ENCODE measurements around the gene LRRC40. TPM values are rescaled to one million over a fixed set of nuclear protein-coding genes. Genes with fewer than 3 reads are reported as not detected.

The LRRC40 gene
- total and polyA plus RNA-seq, 9 of the 15 experiments (the other 6 are each of a cell fraction or from before 2014, with no cell fraction given), result 16.1 to 36.2 (median 30.9) TPM

- 4% methylated on average over 2 of the region's 2 CpGs for WGBS (ENCODE audit: insufficient coverage, low coverage, missing lambda C conversion rate)
- no peak for TF ChIP-seq CREB3L1 (IDR thresholded peaks at IDR 0.05; ENCODE audit: borderline replicate concordance, low read depth)
- 0 out of 2 replicates have a peak, but pooled peaks have one; percentile 18 for TF ChIP-seq SOX6 (IDR thresholded peaks at IDR 0.05)
- TF ChIP-seq GTF2A2 (tag; IDR thresholded peaks at IDR 0.05), result no peak
- TF ChIP-seq GATA2 (CRISPR knock-in tag; IDR thresholded peaks at IDR 0.05), result peak; percentile 64
- 0 out of 2 replicates have a peak, but pooled peaks have one; percentile 34 for TF ChIP-seq MEF2D (tag; conservative IDR thresholded peaks at IDR 0.05; ENCODE audit: low read depth)
- no peak for TF ChIP-seq BACH1 (tag; IDR thresholded peaks at IDR 0.05)
- TF ChIP-seq TSHZ1 (CRISPR knock-in tag; IDR thresholded peaks at IDR 0.05), result peak; percentile 86
- no peak for TF ChIP-seq SMAD3 (CRISPR knock-in tag; conservative IDR thresholded peaks at IDR 0.05)
- no peak for TF ChIP-seq MAX (CRISPR knock-in tag; IDR thresholded peaks at IDR 0.05)
- TF ChIP-seq TRIM24 (IDR thresholded peaks at IDR 0.05), result no peak
- TF ChIP-seq KDM4B (IDR thresholded peaks at IDR 0.05; ENCODE audit: borderline replicate concordance in 2 of 2, low read depth in 1 of 2), result no peak
- TF ChIP-seq TAL1 (IDR thresholded peaks at IDR 0.05), result no peak
- TF ChIP-seq CCAR2 (IDR thresholded peaks at IDR 0.05; ENCODE audit: low read depth, low read length), result no peak
- TF ChIP-seq ARID1B (IDR thresholded peaks at IDR 0.05), result peak; percentile 41; the same call in 1 of the 2 replicates
- TF ChIP-seq UBTF (IDR thresholded peaks at IDR 0.05; ENCODE audit: borderline replicate concordance in 1 of 2, low read depth in 2 of 2, low read length in 2 of 2), result no peak
- TF ChIP-seq ZNF165 (CRISPR knock-in tag; IDR thresholded peaks at IDR 0.05; ENCODE audit: borderline replicate concordance), result no peak
Observed at GRCh38 chr1:70220015-70220414, 14.6 kb upstream of the LRRC40 start.

More at GRCh38 chr1:70220015-70220414, 14.6 kb upstream of the LRRC40 start:
- FAIRE-seq (no peak), DNase-seq (ENCODE audit: extremely low read depth in 1 of 4, low spot score in 3 of 4) (peak in 2 of 4 experiments; percentile 21 to 47), ATAC-seq (peak; percentile 19)
- Histone ChIP-seq H3K4me3 (no peak overlapping the region), H2AFZ (ENCODE audit: low read depth, low read length) (peak overlapping the region; percentile 24), H3K4me1 (replicated peaks in 1 of 2; ENCODE audit: control insufficient read depth in 2 of 2, insufficient read depth in 2 of 2, low read length in 2 of 2) (peaks cover 9 to 24% of the 10 kb centered on the region in 2 experiments; a peak in 4 of 5 replicates), H3K27ac (ENCODE audit: extremely low read depth, low read depth, low read length) (peak overlapping the region; percentile 94), H3K9me3 (replicated peaks; ENCODE audit: control insufficient read depth, insufficient read depth, low read depth, low read length) (no peaks in the 10 kb centered on the region), H3K27me3 (ENCODE audit: control insufficient read depth in 2 of 2, insufficient read depth in 2 of 2, low read length in 2 of 2) (no peaks in the 10 kb centered on the region), H4K20me1 (replicated peaks; ENCODE audit: control insufficient read depth, insufficient read depth, low read length) (peaks cover 8% of the 10 kb centered on the region; the same call in 1 of the 2 replicates), H3K9me1 (ENCODE audit: control insufficient read depth, insufficient read depth, low read length) (no peaks in the 10 kb centered on the region), H3K9ac (ENCODE audit: insufficient read depth in 1 of 2, low read depth in 2 of 2, low read length in 2 of 2) (peak overlapping the region in 1 of 2 experiments; percentile 94; a peak in 2 of 4 replicates), H3K36me3 (ENCODE audit: control insufficient read depth, insufficient read depth, low read length) (peaks cover 63% of the 10 kb centered on the region), H3K79me2 (ENCODE audit: control insufficient read depth, insufficient read depth, low read length) (peaks cover 99% of the 10 kb centered on the region), H3K4me2 (ENCODE audit: insufficient read depth, low read length) (peak overlapping the region; percentile 91)
- ChIA-PET CTCF (ENCODE audit: low intra/inter-chr PET ratio) (no interaction called here), POLR2A (interaction anchor here (0.8 to 4.2 kb wide), 6 partner anchors 11 to 180 kb away, joined by 3 to 58 read pairs (median 4); partner anchors contain the start of genes ANKRD13C and LRRC40)
- in situ Hi-C loops (cut with MboI), result no loop called here
- no TSS peak for BruUV-seq (replicated peaks)
- intact Hi-C loops (cut with micrococcal nuclease), result loop anchor here (5.0 kb wide), 1 partner anchor 192 kb away; the partner anchor contains the start of gene CTH
